ENCODE measurements around the gene SLAIN2. TPM values are rescaled to one million over a fixed set of nuclear protein-coding genes. Genes with fewer than 3 reads are reported as not detected.

Gene SLAIN2
- total RNA-seq, 1 donor from 2014 or later, result 42.8 TPM

DNA sequence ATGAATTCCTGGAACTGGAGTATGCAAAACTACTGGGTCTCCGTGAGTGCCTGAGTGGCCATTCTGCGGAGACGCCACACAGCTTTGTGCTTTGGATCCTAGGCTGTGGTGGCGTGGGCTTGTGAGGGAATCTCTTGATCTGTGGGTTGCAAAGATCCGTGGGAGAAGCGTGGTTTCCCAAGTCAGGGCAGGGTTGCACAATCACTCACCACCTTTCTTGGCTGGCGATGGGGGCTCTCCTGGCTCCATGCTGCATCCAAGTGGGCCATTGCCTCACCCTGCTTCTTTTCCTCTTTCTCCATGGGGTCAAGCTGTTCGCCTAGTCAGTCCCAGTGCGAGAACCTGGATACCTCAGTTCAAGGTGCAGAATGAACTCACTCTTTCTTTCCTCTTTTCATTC, 62.5 kb downstream of the SLAIN2 start:
- no peak for DNase-seq (ENCODE audit: low read depth)
- TF ChIP-seq, protein P1, sequence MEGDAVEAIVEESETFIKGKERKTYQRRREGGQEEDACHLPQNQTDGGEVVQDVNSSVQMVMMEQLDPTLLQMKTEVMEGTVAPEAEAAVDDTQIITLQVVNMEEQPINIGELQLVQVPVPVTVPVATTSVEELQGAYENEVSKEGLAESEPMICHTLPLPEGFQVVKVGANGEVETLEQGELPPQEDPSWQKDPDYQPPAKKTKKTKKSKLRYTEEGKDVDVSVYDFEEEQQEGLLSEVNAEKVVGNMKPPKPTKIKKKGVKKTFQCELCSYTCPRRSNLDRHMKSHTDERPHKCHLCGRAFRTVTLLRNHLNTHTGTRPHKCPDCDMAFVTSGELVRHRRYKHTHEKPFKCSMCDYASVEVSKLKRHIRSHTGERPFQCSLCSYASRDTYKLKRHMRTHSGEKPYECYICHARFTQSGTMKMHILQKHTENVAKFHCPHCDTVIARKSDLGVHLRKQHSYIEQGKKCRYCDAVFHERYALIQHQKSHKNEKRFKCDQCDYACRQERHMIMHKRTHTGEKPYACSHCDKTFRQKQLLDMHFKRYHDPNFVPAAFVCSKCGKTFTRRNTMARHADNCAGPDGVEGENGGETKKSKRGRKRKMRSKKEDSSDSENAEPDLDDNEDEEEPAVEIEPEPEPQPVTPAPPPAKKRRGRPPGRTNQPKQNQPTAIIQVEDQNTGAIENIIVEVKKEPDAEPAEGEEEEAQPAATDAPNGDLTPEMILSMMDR (conservative IDR thresholded peaks at IDR 0.05; ENCODE audit: low read depth, low read length), result no peak
- H3K4me3 ChIP-seq (ENCODE audit: low read depth, low read length), result no peak overlapping the region

DNA sequence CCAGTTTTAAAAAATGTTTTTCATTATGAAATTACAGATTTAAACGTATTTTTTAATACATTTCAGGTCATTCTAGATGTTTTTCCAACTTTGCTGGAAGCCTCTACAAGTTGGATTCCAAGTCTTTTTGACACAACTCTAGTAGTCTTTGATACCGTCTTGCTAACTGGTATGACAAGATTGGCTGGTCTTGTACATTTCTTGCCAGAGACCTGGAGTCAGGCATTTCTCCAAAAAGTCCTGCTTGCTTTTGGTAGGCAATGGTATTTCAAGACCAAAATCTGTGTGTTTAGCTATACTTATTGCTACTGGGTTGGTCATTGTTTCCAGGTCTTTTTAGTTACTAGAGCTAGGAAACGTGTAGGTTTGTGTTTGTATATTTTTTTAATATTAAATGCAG, 64.6 kb downstream of the SLAIN2 start:
- DNase-seq (ENCODE audit: low read depth), result no peak
- TF ChIP-seq, protein P1 (conservative IDR thresholded peaks at IDR 0.05; ENCODE audit: low read depth, low read length), result no peak
- H3K4me3 ChIP-seq (ENCODE audit: low read depth, low read length), result no peak overlapping the region

DNA sequence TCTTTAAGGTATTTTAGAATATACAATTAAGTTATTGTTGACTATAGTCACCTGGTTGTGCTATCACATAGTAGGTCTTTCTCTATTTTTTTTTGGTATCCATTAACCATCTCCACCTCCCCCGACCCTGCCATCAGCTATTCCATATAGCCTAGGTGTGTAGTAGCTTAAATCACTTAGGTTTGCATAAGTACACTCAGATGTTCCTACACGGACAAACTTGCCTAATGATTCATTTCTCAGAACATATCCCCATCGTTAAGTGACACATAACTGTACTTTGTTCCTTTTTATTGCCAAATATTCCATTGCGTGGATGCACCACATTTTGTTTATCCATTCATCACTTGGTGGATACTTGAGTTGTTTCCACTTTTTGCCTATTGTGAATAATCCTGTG, 67.9 kb downstream of the SLAIN2 start:
- TF ChIP-seq, protein P1 (conservative IDR thresholded peaks at IDR 0.05; ENCODE audit: low read depth, low read length), result no peak
- H3K4me3 ChIP-seq (ENCODE audit: low read depth, low read length), result no peak overlapping the region
- DNase-seq (ENCODE audit: low read depth), result no peak

DNA sequence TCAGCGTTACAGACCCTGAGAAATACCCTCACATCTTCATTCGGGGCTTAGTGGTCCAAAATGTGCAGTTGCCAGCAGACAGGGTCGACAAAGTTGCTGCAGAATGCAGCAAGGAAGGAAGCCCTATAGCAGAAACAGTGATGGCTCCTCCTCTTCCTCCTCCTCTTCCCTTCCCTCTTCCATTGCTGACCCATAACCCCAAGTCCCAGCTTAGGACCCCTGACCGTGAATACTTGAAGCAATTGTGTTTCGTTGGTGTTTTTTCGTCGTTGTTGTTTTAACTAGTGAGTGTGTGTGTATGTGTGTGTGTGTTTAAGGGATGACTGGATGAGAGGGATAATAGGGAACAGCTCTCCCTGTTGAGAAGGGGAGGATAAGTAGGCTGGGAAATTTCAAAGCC, 69.5 kb downstream of the SLAIN2 start:
- TF ChIP-seq, protein P1 (conservative IDR thresholded peaks at IDR 0.05; ENCODE audit: low read depth, low read length), result no peak
- no peak overlapping the region for H3K4me3 ChIP-seq (ENCODE audit: low read depth, low read length)
- no peak for DNase-seq (ENCODE audit: low read depth)

DNA sequence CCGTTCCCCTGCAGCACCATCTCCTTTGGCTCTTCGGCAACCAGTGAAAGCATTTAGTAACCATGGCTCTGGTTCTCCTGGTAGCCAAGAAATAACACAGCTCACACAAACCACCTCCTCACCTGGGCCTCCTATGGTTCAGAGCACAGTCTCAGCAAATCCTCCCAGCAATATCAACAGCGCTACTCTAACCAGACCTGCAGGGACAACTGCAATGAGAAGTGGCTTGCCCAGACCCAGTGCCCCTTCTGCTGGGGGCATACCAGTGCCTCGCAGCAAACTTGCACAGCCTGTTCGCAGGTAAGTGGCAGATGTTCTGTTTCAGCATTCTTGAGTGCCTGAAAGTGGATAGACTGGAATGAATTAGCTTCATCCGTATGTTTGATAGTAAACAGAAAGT, 78.8 kb downstream of the SLAIN2 start:
- TF ChIP-seq, protein P1 (conservative IDR thresholded peaks at IDR 0.05; ENCODE audit: low read depth, low read length), result no peak
- H3K4me3 ChIP-seq (ENCODE audit: low read depth, low read length), result no peak overlapping the region
- DNase-seq (ENCODE audit: low read depth), result no peak

DNA sequence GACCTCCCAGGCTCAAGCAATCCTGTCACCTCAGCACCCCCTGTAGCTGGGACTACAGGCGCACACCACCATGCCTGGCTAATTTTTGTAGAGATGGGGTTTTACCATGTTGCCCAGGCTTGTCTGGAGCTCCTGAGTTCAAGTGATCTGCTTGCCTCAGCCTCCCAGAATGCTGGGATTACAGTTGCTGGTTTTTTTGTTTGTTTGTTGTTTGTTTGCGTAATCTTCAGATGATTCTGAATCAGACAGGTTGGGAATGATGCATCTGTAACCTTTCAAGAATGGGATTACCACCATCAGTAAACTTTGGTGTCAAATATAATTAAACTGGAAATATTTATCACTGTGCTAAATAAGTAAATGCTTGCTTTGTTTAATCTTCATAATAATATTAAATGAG, 79.8 kb downstream of the SLAIN2 start:
- TF ChIP-seq, protein P1 (conservative IDR thresholded peaks at IDR 0.05; ENCODE audit: low read depth, low read length), result no peak
- DNase-seq (ENCODE audit: low read depth), result no peak
- no peak overlapping the region for H3K4me3 ChIP-seq (ENCODE audit: low read depth, low read length)

DNA sequence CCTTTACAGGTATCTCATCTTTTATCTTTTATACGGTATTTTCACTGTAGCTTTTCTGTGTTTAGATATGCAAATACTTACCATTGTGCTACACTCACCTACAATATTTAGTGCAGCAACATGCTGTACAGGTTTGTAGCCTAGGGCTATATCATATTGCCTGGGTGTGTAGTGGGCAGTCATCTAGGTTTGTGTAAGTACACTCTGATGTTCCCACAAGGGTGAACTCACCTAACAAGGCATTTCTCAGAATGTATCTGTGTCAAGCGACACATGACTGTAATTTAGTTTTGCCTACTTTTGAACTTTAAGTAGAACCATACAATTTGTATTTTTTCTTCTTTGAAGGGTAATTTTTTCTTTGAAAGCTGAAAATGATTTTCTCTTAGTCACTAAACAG, 87.6 kb downstream of the SLAIN2 start:
- TF ChIP-seq, protein P1 (conservative IDR thresholded peaks at IDR 0.05; ENCODE audit: low read depth, low read length), result no peak
- no peak for DNase-seq (ENCODE audit: low read depth)
- H3K4me3 ChIP-seq (ENCODE audit: low read depth, low read length), result no peak overlapping the region
